ENCODE results near the gene SOAT2. TPM values are rescaled to one million over a fixed set of nuclear protein-coding genes. Genes with fewer than 3 reads are reported as not detected.
"Not testable (repeated sequence)": the region's sequence is repeated elsewhere in the genome, so short reads cannot be mapped to it uniquely, and the experiment has no call there.

SOAT2 gene
- polyA plus RNA-seq, 1 donor: 1.6 TPM

DNA sequence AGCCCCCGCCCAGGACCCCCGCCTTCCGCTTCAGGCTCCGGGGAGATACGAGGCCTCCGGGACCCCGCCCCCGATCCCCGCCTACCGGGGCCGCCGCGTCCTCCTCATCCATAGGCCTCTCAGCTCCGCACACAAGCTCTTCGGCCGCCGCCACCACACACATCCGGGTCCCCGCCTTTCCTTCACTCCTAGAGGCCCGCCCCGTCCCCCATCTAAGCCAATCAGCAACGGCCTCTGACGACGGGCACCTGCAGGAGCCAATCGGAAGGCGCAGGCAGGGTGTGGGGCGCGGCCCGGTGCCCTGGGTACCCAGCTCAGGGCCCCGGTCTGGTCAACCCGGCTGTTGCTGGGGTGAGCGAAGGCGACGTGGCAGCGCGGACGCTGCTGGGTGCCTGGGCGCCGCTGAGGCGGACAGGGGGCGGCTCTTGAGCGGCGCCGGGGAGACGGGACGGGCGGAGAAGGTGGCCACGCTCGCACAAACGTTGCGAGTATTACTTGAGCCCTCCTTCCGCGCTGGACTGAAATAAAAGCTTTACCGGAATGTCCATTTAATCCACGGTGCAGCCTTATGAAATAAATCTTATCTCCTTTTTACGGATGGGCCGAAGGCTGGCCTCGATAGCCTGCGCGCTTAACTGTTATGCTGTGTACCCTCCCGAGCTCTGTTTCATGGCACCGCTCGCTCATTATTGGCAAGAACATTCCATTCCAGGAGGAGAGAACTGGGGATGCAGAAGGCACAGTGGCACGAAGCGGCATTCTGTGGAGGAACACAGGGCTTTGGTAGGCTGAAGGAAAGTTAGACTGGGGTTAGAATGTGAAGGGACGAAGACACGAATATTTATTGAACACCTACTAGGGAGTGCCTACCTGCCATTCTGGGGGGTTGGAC is 23.8 kb upstream of the SOAT2 start, which contains the start of gene SPRYD3:
SPRYD3 (minus strand) TSS at position 165 of the 892 bp plus-strand sequence; CDS start at position 108, 57 bp downstream.
- peak; percentile 97 for DNase-seq

DNA sequence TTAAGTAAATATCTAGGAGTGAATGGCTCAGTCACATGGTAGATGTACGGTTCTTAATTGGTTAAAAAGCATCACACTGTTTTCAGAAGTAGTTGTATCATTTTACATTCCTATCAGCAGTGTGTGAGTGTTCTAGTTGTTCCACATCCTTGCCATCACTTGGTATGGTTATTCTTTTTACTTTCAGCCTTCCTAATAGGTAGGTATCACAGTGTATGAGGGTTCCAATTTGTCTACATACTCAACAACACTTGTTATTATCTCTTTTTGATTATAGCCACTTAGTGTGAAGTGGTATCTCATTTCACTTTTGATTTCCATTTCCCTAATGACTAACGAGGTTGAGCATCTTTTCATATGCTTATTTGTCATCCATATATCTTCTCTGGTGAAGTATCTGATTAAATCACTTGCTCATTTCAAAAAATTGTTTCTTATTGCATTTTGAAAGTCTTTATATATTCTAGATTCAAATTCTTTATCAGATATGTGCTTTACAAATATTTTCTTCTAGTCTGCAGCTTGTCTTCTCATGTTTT is 20.6 kb upstream of the SOAT2 start:
- DNase-seq: no peak

DNA sequence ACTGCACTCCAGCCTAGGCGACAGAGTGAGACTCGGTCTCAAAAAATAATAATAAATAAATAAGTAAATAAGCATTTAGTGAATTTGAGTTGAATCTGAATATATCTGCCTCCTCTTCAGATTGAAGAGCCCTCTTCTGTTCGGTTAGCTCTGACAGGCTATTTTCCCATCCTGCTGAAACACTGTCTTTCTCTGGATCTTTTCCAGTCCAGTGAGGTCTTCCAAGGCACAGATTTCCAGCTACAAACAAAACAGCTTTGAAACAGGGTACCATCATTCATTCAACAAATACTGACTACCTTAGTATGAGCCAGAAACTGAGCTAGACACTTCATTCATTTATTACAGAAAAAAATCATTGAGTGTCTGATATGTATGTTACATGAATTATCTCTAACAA is 16.9 kb upstream of the SOAT2 start:
- DNase-seq: no peak

DNA sequence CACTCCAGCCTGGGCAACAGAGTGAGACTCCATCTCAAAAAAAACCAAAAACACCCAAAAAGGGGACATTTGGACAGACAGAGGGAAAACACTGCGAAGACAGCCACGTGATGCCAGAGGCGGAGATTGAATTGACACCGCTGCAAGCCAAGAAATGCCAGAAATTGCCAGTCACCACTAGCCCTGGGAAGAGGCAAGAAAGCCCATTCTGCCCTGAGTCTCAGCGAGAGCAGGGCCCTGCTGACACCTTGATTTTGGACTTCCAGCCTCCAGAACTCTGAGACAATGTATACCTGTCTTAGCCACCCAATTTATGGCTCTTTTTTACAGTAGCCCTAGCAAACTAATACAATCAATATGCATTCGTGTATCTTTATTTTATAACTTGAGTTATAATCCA is 13.2 kb upstream of the SOAT2 start:
- no peak for DNase-seq

DNA sequence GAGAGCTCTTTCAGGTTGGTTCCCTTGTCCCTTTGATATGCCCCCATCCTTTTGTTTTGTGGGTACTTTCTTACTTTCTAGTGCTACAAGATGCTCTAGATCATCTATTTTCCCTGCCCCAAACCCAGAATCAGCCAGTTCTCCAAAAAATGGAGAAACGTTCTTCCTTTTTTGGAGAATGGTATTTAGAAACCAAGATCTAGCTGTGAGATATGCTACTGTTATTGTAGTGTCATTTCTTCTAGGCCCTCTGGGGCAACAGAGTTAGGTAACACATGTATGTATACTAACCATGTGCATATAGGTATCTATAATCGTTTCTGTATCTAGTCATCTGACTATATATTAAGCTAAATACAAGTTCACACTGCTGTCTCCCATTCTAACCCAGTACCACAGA is 12.7 kb upstream of the SOAT2 start:
- DNase-seq: no peak

DNA sequence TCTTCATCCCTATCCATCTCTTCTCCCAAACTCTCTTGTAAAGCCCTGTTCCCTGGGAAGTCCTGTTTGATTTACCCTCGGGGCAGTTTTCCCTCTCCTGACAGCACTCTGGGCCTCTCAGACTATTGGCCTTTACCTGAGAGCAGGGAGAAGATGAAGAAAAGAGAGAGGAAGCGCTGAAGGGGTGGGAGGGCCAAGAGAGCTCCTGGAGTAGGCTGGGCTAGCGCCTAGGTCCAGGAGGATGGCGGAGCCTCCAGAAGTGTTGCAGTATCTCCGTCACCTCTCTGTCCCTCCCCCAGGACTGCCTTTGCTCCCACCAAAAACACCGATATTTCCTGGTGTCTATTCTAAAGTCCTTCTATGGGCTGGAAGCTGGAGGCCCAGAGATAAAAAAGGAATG is 11.5 kb upstream of the SOAT2 start:
- no peak for DNase-seq

DNA sequence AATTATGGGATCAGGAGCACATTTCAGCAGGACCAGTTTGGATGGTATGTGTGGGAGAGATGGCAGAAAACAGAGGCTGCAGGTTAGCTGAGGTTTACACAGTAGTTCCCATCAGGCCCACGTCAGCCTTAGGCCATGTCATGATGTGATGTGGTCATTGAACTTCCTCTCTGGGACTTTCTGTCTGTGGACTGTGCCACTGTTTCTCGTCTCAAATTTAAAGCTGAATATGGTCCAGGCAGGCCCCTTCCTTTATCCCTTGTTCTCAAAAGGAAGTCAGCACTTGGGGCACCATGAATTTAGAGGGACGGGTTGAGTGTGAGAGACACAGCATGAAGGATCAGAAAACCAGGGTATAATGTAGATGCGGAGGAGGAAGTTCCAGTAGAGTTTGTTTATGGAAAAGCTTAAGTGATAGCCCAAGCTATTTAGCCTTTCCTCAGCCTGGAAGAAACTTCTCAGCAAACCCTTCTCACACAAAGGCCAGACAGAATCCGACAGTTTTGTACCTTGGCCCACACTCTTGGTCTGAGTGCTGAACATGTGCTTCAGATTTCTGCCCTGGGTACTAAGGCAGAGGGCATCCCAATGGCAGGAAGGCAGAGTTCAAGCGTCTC is 9.4 kb upstream of the SOAT2 start:
- DNase-seq: no peak

DNA sequence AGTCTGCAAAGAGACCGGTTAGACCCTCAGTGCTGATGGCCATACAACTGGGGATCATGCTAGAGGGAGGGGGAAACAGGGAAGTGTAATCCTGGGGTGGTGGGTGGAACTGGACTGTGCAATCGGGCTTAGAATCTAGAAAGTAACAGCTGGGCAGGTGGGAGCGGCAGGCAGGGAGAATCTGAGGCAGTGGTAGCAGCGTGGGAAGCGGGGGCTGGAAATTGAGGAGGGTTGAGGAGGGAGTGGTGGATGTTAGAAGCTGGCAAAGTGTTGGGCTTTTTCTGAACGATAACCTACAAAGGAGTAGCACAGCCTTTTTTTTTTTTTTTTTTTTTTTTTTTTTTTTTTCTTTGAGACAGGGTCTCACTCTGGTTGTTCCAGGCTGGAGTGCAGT is 8.9 kb upstream of the SOAT2 start:
- no peak for DNase-seq

DNA sequence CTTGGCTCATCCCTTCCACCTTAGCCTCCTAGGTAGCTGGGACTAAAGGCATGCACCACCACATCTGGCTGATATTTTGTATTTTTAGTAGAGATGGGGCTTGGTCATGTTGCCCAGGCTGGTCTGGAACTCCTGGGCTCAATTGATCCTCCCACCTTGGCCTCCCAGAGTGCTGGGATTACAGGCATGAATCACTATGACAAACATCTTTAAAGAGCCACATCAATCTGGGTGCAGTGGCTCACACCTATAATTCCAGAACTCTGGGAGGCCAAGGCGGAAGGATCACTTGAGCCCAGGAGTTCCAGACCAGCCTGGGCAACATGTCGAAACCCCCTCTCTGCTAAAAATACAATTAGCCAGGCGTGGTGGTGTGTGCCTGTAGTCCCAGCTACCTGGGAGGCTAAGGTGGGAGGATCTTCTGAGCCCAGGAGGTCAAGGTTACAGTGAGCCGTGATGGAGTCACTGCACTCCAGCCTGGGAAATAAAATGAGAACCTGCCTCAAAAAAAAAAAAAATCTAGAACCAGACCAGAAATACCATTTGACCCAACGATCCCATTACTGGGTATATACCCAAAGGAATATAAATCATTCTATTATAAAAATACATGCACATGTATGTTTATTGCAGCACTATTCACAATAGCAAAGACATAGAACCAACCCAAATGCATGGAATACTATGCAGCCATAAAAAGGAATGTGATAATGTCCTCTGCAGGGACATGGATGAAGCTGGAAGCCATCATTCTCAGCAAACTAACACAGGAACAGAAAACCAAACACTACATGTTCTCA is 8.3 kb upstream of the SOAT2 start:
- DNase-seq: not testable (repeated sequence)

DNA sequence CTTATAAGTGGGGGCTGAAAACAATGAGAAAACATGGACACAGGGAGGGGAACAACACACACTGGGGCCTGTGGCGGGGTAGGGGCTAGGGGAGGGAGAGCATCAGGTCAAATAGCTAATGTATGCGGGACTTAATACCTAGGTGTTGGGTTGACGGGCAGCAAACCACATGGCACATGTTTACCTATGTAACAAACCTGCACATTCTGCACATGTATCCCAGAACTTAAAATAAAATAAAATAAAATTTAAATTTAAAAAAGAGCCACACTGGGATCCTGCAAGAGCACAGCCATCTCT is 7.7 kb upstream of the SOAT2 start:
- not testable (repeated sequence) for DNase-seq

DNA sequence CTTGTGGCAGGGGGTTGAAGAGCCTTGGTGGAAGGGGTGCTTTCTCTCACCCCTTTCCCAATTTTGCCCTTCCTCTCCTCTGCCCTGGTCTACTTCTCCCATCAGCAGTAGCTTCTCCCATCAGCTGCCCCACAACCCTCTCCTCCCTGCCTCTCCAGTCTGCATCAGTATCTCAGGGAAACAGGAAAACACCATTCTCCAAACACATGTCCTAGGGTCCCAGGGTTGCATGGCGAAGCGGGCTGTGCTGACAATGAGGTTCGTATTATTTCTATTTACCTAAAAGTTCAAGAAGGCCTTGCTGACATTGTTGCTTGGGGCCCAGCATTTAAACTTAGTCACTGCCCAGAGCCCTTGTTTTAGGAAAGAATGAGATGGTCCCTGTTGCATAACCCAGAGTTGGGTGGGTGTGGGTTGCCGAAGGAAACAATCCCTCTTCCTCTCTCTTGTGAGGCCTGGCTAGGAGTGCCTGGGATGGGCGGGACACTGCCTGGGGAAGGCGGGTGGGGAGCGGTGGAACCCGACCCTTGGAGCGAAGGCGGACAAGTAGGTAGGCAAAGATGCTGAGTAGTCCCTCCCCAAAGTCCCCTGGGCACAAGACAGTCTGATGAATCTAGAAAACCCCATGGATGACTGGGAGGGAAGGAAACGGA is 7.1 kb upstream of the SOAT2 start:
- DNase-seq: no peak

DNA sequence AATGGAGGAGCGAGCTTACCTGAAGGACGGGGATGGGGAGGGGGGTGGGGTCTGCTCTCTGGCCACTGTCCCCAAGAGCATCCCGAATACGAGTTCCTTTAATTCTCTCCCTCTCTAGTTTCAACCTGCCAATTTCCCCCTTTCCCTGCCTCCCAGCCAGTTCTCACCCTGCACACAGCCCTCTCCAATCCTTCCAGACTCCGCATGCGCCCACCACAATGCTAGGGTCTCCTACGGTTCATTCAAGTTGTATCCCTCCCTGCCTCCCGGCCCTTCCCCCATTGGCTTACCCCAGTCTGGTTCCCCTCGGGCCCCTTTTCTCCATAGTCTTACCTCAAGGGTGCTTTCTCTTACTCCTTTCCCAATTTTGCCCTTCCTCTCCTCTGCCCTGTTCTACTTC is 6.5 kb upstream of the SOAT2 start:
- no peak for DNase-seq

DNA sequence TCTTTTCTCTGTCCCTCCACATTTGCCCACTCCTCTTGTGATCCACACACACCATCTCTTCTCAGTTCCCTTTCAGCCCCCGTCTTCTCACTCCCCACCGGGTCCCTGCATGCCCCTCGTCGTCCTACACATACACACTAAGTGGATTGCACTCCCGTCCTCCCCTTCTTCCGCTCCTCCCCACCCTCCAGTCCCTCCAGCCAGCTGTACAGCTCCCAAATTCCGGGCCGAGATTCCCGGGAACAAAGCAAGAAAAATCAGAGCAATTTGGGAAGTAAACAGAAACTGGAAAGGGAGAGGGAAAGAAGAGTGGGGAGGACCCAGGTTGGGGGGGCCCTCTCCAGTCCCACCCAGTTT is 6.1 kb upstream of the SOAT2 start:
- peak; percentile 43 for DNase-seq

DNA sequence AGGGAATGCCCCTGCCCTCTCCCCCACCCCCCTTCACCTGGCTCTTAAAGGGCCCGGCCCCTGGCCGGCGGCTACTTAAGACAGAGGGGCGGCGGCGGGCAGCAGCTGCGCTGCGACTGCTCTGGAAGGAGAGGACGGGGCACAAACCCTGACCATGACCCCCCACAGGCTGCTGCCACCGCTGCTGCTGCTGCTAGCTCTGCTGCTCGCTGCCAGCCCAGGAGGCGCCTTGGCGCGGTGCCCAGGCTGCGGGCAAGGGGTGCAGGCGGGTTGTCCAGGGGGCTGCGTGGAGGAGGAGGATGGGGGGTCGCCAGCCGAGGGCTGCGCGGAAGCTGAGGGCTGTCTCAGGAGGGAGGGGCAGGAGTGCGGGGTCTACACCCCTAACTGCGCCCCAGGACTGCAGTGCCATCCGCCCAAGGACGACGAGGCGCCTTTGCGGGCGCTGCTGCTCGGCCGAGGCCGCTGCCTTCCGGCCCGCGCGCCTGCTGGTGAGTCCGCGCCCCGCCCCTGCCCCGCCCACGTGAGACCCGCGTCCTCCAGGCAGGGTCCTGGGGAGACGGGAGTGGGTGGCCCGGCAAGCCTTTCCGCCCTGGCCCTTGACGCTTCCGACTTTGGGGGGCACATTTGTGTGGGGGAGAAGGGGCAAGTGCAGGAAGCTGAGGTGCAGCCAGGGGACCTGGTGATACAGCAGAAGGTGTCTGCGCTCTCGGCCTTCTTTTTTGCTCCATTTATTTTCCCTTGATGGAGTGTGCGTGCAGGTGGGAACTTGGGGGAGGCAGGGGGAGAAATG is 5.5 kb upstream of the SOAT2 start, which contains the start of gene IGFBP6:
IGFBP6 (plus strand) TSS at position 104 of the 790 bp plus-strand sequence; CDS start at position 155, 51 bp downstream.
- no peak for DNase-seq

DNA sequence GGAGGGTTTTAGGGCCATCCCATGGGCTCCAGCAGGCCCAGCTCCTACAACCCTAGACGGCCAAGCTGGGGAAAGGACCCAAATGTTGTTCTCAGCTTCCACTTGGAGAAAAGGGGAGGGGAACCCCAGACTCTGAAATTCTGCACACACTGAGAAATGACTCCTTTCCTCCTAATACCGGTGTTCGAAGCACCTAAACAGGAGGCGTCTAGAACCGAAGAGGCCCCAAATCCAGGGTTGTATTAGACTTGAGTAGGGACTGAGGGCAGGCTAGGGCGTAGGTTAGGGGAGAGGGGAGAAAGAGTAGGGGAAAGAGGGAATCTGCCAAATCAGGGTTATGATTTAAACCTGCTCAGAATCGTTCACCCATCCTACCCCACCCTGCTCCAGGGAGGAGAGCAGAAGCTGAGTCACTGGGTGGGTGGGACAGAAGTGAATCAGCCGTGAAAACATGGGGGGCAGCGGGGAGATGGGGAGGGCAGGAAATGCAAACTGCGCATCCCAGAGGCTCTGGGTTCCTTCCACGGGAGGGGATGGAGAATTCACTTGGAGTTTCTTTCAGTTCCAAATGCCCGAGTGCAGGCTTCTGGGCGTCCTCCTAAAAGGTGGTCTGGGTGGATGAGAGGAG is 4.8 kb upstream of the SOAT2 start:
- DNase-seq: no peak

DNA sequence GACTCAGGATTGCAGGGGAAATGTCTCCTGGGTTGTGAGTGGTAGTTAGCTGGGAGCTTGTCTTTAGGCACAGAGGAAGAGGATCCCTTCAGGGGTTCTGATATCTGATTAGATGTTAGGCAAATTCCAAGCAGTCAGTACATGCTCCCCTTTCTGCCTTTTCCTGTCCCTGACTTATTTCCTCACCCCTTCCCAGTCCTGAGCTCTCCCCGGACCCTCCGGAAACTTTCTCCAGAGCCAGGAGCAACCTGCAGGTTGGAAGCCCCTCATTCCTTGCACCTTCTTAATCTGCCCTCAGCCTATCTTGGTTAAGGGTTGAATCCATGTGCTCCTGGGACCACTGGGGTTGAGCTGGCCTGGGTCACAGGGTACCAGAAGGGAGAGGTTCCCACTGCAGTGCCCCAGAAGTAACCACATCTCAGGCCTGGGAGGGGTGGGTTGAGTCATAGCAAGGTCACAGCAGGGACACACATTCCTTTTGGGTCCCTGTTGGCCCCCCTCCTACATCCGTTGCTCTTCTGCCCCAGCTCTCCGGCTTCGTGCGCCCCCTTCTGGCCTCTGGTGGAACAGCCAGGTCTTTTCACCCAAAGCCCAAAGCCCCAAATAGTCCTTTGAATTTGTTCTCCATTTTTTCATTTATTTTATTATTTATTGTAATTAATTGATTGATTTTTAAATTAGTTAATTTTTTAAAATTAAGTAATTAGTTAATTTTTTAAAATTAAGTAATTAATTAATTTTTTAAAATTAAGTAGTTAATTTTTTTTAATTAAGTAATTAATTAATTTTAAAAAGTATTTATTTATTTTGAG is 4.0 kb upstream of the SOAT2 start:
- peak; percentile 85 for DNase-seq

DNA sequence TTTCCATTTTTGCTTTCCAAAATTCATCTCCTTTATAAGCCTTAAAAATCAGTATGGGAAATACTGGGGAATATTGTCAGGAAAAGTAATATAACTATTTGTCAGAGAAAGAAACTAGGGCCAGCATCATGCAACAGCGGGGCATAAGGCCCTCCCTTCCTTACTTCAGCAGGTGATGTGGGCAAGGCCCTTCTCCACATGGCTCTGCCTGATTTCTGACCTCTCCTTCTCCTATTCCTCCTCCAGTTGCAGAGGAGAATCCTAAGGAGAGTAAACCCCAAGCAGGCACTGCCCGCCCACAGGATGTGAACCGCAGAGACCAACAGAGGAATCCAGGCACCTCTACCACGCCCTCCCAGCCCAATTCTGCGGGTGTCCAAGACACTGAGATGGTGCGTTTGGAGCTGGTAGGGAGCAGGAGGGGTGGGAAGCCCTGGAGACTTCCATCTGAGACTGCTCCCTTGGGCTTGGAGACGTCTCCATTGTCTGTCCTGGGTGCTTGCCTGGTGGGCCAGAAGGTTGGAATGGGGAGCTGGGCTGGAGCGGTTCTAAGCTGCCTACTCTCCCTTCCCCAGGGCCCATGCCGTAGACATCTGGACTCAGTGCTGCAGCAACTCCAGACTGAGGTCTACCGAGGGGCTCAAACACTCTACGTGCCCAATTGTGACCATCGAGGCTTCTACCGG is 2.7 kb upstream of the SOAT2 start:
- no peak for DNase-seq

DNA sequence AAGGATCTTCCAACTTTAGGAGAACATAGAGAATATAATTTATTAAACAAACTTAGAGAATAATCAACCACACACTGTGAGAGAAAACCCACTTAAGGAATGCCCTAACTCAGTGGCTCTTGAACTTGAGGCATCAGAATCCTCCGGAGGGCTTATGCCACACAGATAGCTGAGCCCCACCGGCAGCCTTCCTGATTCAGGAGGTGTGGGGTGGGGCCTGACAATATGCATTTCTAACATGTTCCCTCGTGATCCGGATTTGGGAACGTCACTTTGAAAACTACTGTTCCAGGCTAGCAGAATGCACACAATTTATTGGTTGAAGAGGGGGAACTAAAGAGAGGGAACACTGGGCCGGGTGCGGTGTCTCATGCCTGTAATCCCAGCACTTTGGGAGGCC is 2.0 kb upstream of the SOAT2 start:
- no peak for DNase-seq

All from left kidney (tissue), 2 donors.